Measurements from ENCODE around the gene SLC33A1. TPM values are rescaled to one million over a fixed set of nuclear protein-coding genes. Genes with fewer than 3 reads are reported as not detected.

The SLC33A1 gene
- total RNA-seq, 1 donor from 2014 or later: 53.6 TPM

GRCh38 chr3:155876503-155876902 is 22.3 kb upstream of the SLC33A1 start:
- no peaks in the 10 kb centered on the region for H3K36me3 ChIP-seq (ENCODE audit: control insufficient read depth, insufficient read depth, low read length)
- DNase-seq (ENCODE audit: low read depth): no peak
- no peak overlapping the region for H3K4me3 ChIP-seq (ENCODE audit: low read depth, low read length)
- H3K27me3 ChIP-seq (ENCODE audit: control insufficient read depth, insufficient read depth, low read length): no peaks in the 10 kb centered on the region
- TF ChIP-seq CTCF (IDR thresholded peaks at IDR 0.05; ENCODE audit: insufficient read depth, low read length, poor library complexity, severe bottlenecking): no peak

- no peak overlapping the region for H3K4me3 ChIP-seq (ENCODE audit: low read depth, low read length)
- TF ChIP-seq CTCF (IDR thresholded peaks at IDR 0.05; ENCODE audit: insufficient read depth, low read length, poor library complexity, severe bottlenecking): no peak
- H3K36me3 ChIP-seq (ENCODE audit: control insufficient read depth, insufficient read depth, low read length): no peaks in the 10 kb centered on the region
- DNase-seq (ENCODE audit: low read depth): no peak
- no peaks in the 10 kb centered on the region for H3K27me3 ChIP-seq (ENCODE audit: control insufficient read depth, insufficient read depth, low read length)
Measured at GRCh38 chr3:155876037-155876436, 21.8 kb upstream of the SLC33A1 start.

DNA sequence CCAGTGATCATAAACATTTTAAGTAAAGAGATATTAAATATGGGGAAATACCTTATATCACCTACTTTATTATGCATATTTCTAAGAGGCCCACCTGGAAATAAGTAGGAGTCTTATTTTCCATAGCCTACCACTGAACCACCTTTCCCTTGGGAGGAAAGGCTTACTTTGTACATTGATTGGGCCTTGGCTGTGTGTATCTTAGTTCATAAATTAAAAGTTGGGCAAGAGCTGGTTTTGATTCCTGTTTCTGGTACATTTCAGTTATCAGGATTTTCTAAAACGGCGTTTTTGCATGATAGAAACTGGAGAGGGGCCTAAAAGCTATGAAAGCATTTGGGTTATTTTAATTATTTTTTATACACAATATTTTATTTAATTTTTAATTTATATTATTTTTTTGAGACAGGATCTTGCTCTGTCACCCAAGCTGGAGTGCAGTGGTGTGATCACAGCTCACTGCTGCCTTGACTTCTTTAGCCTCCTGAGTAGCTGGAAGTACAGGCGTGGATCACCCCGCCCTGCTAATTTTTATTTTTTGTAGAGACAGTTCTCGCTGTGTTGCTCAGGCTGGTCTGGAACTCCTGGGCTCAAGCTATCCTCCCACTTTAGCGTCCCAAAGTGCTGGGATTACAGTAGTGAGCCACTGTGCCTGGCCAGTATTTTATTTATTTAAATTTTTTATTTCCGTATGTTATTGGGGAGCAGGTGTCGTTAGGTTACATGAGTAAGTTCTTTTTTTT is 18.8 kb upstream of the SLC33A1 start:
- no peaks in the 10 kb centered on the region for H3K36me3 ChIP-seq (ENCODE audit: control insufficient read depth, insufficient read depth, low read length)
- H3K4me3 ChIP-seq (ENCODE audit: low read depth, low read length): no peak overlapping the region
- no peak for TF ChIP-seq CTCF (IDR thresholded peaks at IDR 0.05; ENCODE audit: insufficient read depth, low read length, poor library complexity, severe bottlenecking)
- DNase-seq (ENCODE audit: low read depth): no peak
- no peaks in the 10 kb centered on the region for H3K27me3 ChIP-seq (ENCODE audit: control insufficient read depth, insufficient read depth, low read length)

DNA sequence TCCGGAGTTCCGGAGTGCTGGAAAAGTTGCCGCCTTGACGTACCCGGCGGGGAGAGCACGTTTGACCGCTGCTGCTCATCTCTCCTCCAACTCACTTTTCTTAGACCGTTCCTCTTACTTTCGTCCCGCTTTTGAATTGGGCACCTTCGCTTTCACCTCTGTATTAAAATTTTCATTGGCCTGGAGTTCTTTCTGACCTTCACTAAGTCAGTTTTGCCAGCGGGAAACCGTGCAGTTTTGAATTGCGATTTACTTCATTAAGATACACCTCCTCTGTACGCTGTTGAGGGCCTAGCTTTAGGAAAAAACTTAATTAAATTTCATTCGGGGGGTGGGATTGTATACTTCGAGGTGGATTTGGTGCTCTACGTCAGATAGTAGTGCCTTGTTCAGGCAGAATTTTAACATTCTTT is 17.5 kb upstream of the SLC33A1 start:
- no peaks in the 10 kb centered on the region for H3K36me3 ChIP-seq (ENCODE audit: control insufficient read depth, insufficient read depth, low read length)
- peak overlapping the region; percentile 99 for H3K4me3 ChIP-seq (ENCODE audit: low read depth, low read length)
- DNase-seq (ENCODE audit: low read depth): no peak
- TF ChIP-seq CTCF (IDR thresholded peaks at IDR 0.05; ENCODE audit: insufficient read depth, low read length, poor library complexity, severe bottlenecking): no peak
- H3K27me3 ChIP-seq (ENCODE audit: control insufficient read depth, insufficient read depth, low read length): no peaks in the 10 kb centered on the region

DNA sequence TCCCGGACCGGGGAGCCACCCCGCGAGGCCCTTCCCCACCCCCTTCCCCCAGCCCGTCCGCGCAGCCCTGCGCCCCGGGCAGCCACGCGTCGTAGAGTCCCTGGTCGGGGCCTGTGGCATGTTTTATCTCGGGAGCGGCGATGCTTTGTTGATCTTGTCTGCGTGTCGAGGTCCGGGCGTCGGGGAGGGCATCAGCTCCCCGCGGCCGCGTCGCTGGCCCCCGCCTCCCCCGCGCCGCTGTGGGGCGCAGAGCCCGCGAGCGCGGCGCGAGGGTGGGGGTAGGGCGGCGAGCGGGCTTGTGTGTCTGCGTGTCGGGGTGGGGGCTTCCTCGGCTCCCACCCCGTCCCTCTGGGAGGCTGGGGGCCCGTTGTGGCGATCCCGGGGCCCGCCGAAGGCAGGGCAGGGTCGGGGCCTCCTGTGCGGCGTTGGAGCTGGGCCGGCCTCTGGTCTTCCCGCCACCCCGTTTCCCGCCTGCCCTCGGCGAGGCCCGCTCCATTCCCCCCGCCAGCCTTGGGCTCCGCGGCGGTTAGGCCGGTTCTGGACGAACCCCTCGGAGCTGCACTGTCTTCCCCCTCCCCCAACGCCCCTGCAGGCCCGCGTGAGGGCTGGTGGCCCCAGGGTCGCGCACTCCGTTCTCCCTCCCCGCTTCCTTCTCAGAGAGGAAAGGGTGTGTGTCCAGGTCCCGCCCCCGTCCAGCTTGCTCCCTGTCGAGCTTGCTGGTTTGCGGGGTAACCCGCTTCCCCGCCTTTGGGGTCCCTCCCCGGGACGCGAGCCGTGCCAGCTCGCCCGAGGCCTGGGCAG is 16.9 kb upstream of the SLC33A1 start:
- Histone ChIP-seq H3K36me3 (ENCODE audit: control insufficient read depth, insufficient read depth, low read length) (no peaks in the 10 kb centered on the region), H3K4me3 (ENCODE audit: low read depth, low read length) (peak overlapping the region; percentile 99), H3K27me3 (ENCODE audit: control insufficient read depth, insufficient read depth, low read length) (no peaks in the 10 kb centered on the region)
- no peak for DNase-seq (ENCODE audit: low read depth)
- no peak for TF ChIP-seq CTCF (IDR thresholded peaks at IDR 0.05; ENCODE audit: insufficient read depth, low read length, poor library complexity, severe bottlenecking)

All from kidney epithelial cell (primary cell).